Panc1 (cell line): ENCODE measurements around the gene PCDHB9. TPM values are rescaled to one million over a fixed set of nuclear protein-coding genes. Genes with fewer than 3 reads are reported as not detected.
A peak's percentile ranks its signal among the peaks of the same experiment; 100 is the strongest.
"Not testable (repeated sequence)": the region's sequence is repeated elsewhere in the genome, so short reads cannot be mapped to it uniquely, and the experiment has no call there.

ENCODE experiments used
- ATAC-seq: fragments of 200-7000 bp; cut with Tn5 transposase; 2 replicates; pipeline ENCODE4 v1.9.1; 2020; ENCODE audit warnings: mild to moderate bottlenecking, moderate library complexity
- BruUV-seq: library from RNA; stranded (reverse); fragments of 400-500 nt; replicated peaks from 2 replicates; lab custom pipeline; 2021; lab: Mats Ljungman, UMichigan
- CTCF ChIA-PET: fragments of 300-600 bp; sonication (Branson Sonifier 250); formaldehyde crosslinking; loops from one replicate; lab custom pipeline; 2022; ENCODE audit warnings: antibody characterized with exemption; lab: Charles Lee
- POLR2A ChIA-PET: fragments of 300-600 bp; sonication (Branson Sonifier 250); formaldehyde crosslinking; loops from one replicate; lab custom pipeline; 2022; ENCODE audit warnings: antibody characterized with exemption; lab: Charles Lee
- DNase-seq: peaks from one replicate; pipeline ENCODE4 v3.0.0-alpha.2; 2010; ENCODE audit warnings: low read depth, low spot score
- H3K27ac ChIP-seq: 2 replicates; pipeline ENCODE4 v1.5.1; 2011; ENCODE audit warnings: mild to moderate bottlenecking, low read length, inconsistent platforms
- H3K27me3 ChIP-seq: fragments of 200-500 bp; sonication (Bioruptor generic); 2 replicates; pipeline ENCODE4 v1.6.0; 2014; ENCODE audit warnings: low read length, inconsistent platforms; ENCODE audit not compliant: control insufficient read depth, insufficient read depth
- H3K36me3 ChIP-seq: fragments of 200-500 bp; sonication (Bioruptor generic); 2 replicates; pipeline ENCODE4 v1.5.1; 2014; ENCODE audit warnings: inconsistent platforms, mild to moderate bottlenecking, low read length, moderate library complexity; ENCODE audit not compliant: control insufficient read depth, insufficient read depth
- H3K4me1 ChIP-seq: 2 replicates; pipeline ENCODE4 v1.5.1; 2011; ENCODE audit warnings: inconsistent platforms, mild to moderate bottlenecking, low read length, moderate library complexity; ENCODE audit not compliant: control insufficient read depth, insufficient read depth
- H3K4me3 ChIP-seq, 2 experiments: 2 replicates each; pipeline ENCODE4 v1.5.1; 2011 to 2012; ENCODE audit warnings: low read depth in 2 of 2, low read length in 2 of 2, mild to moderate bottlenecking in 2 of 2, inconsistent platforms in 1 of 2, moderate library complexity in 1 of 2
- H3K9me3 ChIP-seq: fragments of 200-500 bp; sonication (Bioruptor generic); 2 replicates; pipeline ENCODE4 v1.5.1; 2014; ENCODE audit warnings: low read depth, mild to moderate bottlenecking, inconsistent platforms, low read length, moderate library complexity; ENCODE audit not compliant: control insufficient read depth, insufficient read depth
- CTCF ChIP-seq: fragments of 450-650 bp; IDR thresholded peaks from 2 replicates; pipeline ENCODE4 v1.5.1; 2017; ENCODE audit warnings: mild to moderate bottlenecking
- POLR2AphosphoS5 ChIP-seq: IDR thresholded peaks from 2 replicates; pipeline ENCODE4 v1.6.1; 2012; ENCODE audit warnings: mild to moderate bottlenecking, low read depth, low read length, moderate library complexity
- REST ChIP-seq, 2 experiments: IDR thresholded peaks; 2 replicates each; pipeline ENCODE4 v1.6.1; 2011 to 2012; ENCODE audit warnings: low read depth in 2 of 2, control low read depth in 1 of 2, low read length in 1 of 2, mild to moderate bottlenecking in 1 of 2, moderate library complexity in 1 of 2; ENCODE audit not compliant: insufficient read depth in 1 of 2
- TCF7L2 ChIP-seq: IDR thresholded peaks from 2 replicates; pipeline ENCODE4 v1.6.1; 2011; ENCODE audit warnings: mild to moderate bottlenecking, low read depth, low read length, inconsistent platforms
- in situ Hi-C: cut with HindIII; loops from 2 replicates; pipeline ENCODE4 v1.10.0; 2016; ENCODE audit warnings: low sequenced_read_pairs, low pct_unique_long_range_greater_than_20kb
- intact Hi-C: fragments of 100-400 bp; cut with micrococcal nuclease; formaldehyde crosslinking; loops from one replicate; pipeline ENCODE4 v1.10.0; 2022; ENCODE audit not compliant: unreplicated experiment
- total RNA-seq: library from RNA; stranded (reverse); gene quantifications from one replicate; pipeline ENCODE4 v1.2.1, GENCODE V29; 2021; ENCODE audit not compliant: unreplicated experiment

PCDHB9 gene
- total RNA-seq, 1 experiment from 2014 or later, result 1.8 TPM

- POLR2A ChIA-PET, result interaction anchor here (0.5 kb wide), 1 partner anchor 46 kb away, joined by 7 read pairs; no protein-coding TSS in a partner anchor
- DNase-seq (peak; percentile 32), ATAC-seq (peak; percentile 94)
- Histone ChIP-seq H3K27me3 (no peaks in the 10 kb centered on the region; the same call in 1 of the 2 replicates), H3K9me3 (peaks cover 16% of the 10 kb centered on the region; the same call in 1 of the 2 replicates), H3K36me3 (no peaks in the 10 kb centered on the region), H3K27ac (no peak within 1 kb of the TSS), H3K4me1 (no peaks in the 10 kb centered on the region), H3K4me3 (peak within 1 kb of the TSS; percentile 41 to 65)
- BruUV-seq, result no TSS peak
- CTCF ChIA-PET, result interaction anchor here (0.6 to 2.0 kb wide), 8 partner anchors 9 to 364 kb away, joined by 3 to 8 read pairs (median 5); partner anchors contain the start of genes PCDHB12, PCDHB14, PCDHB2 and PCDHB8
- TF ChIP-seq TCF7L2, result no peak
- peak; percentile 81 for TF ChIP-seq CTCF
- intact Hi-C loops (no loop called here), in situ Hi-C loops (loop anchor here (25.0 kb wide), 2 partner anchors 112 to 138 kb away; partner anchors contain the start of genes PCDHB2, PCDHGA1, PCDHGA2 and PCDHGA3)
These were observed 12.6 kb downstream of the PCDHB9 start, which contains the start of gene PCDHB11 for GRCh38 chr5:141199359-141200235. Gene PCDHB11, plus strand, starts transcription at chr5:141199627. Its CDS starts 148 bp downstream, at chr5:141199775.

- POLR2A ChIA-PET, BruUV-seq, H3K27ac ChIP-seq, intact Hi-C loops, ATAC-seq, DNase-seq, in situ Hi-C loops, H3K4me3 ChIP-seq, H3K27me3 ChIP-seq, H3K9me3 ChIP-seq, H3K4me1 ChIP-seq, H3K36me3 ChIP-seq, CTCF ChIA-PET: not testable (repeated sequence)
These were observed 14.2 kb downstream of the PCDHB9 start for GRCh38 chr5:141201126-141201525.

GRCh38 chr5:141201646-141202045 lies 14.7 kb downstream of the PCDHB9 start:
- H3K27me3 ChIP-seq, H3K27ac ChIP-seq, intact Hi-C loops, BruUV-seq, H3K4me1 ChIP-seq, H3K4me3 ChIP-seq, DNase-seq, H3K9me3 ChIP-seq, in situ Hi-C loops, H3K36me3 ChIP-seq, POLR2A ChIA-PET, ATAC-seq, CTCF ChIA-PET: not testable (repeated sequence)

GRCh38 chr5:141208478-141208877 lies 21.5 kb downstream of the PCDHB9 start, which contains the start of gene PCDHB12:
Gene PCDHB12, plus strand, starts transcription at chr5:141208719. Its CDS starts 189 bp downstream, at chr5:141208908.
- intact Hi-C loops, result loop anchor here (5.0 kb wide), 1 partner anchor 349 kb away; no protein-coding TSS in a partner anchor
- ChIA-PET POLR2A (no interaction called here), CTCF (interaction anchor here (1.0 to 1.2 kb wide), 2 partner anchors 8 to 112 kb away, joined by 3 to 4 read pairs; partner anchors contain the start of gene TAF7)

More at GRCh38 chr5:141208478-141208877, 21.5 kb downstream of the PCDHB9 start, which contains the start of gene PCDHB12:
- TF ChIP-seq CTCF (peak; percentile 67), REST (IDR thresholded peaks at IDR 0.05; ENCODE audit: insufficient read depth in 1 of 2, low read depth in 2 of 2, low read length in 1 of 2) (no peak), POLR2AphosphoS5 (no peak)
- Histone ChIP-seq H3K9me3 (no peaks in the 10 kb centered on the region), H3K27me3 (peaks cover 9% of the 10 kb centered on the region), H3K36me3 (no peaks in the 10 kb centered on the region), H3K4me3 (no peak within 1 kb of the TSS; a peak in 1 of 4 replicates), H3K27ac (no peak within 1 kb of the TSS), H3K4me1 (no peaks in the 10 kb centered on the region)
- ATAC-seq (no peak), DNase-seq (no peak)
- in situ Hi-C loops, result no loop called here
- no TSS peak for BruUV-seq
